Fibroblast of lung (primary cell): ENCODE data around the gene AICDA. TPM values are rescaled to one million over a fixed set of nuclear protein-coding genes. Genes with fewer than 3 reads are reported as not detected.

Experiments used
- DNase-seq, 2 donors: peaks; one replicate each; pipeline versions ENCODE4 v3.0.0 to v3.0.0-alpha.2; 2010; ENCODE audit warnings: low read depth in 2 of 2
- H2AFZ ChIP-seq: 2 replicates; pipeline ENCODE4 v1.5.1; 2012; ENCODE audit warnings: low read length, control low read depth, inconsistent platforms
- H3K27ac ChIP-seq: 2 replicates; pipeline ENCODE4 v1.5.1; 2011; ENCODE audit warnings: low read length, control low read depth; ENCODE audit not compliant: insufficient read depth
- H3K27me3 ChIP-seq: 2 replicates; pipeline ENCODE4 v1.5.1; 2011; ENCODE audit warnings: mild to moderate bottlenecking, low read length; ENCODE audit not compliant: control insufficient read depth, insufficient read depth
- H3K36me3 ChIP-seq: 2 replicates; pipeline ENCODE4 v1.5.1; 2011; ENCODE audit warnings: low read length; ENCODE audit not compliant: control insufficient read depth, insufficient read depth
- H3K4me1 ChIP-seq: 2 replicates; pipeline ENCODE4 v1.5.1; 2011; ENCODE audit warnings: low read length; ENCODE audit not compliant: control insufficient read depth, insufficient read depth; ENCODE audit errors: extremely low read depth
- H3K4me2 ChIP-seq: 2 replicates; pipeline ENCODE4 v1.5.1; 2011; ENCODE audit warnings: low read length, control low read depth; ENCODE audit not compliant: insufficient read depth; ENCODE audit errors: extremely low read depth
- H3K4me3 ChIP-seq, 4 experiments: fragments of 200-600 bp in 1 of 4; sonication (generic) in 1 of 4; replicated peaks in 1 of 4; 2 replicates each; pipeline ENCODE4 v1.5.1; 2011 to 2016; ENCODE audit warnings: low read length in 4 of 4, low read depth in 3 of 4, mild to moderate bottlenecking in 3 of 4, control low read depth in 2 of 4, inconsistent platforms in 1 of 4, mixed read lengths in 1 of 4; ENCODE audit not compliant: insufficient read depth in 1 of 4; ENCODE audit errors: control extremely low read depth in 1 of 4
- H3K79me2 ChIP-seq: 2 replicates; pipeline ENCODE4 v1.5.1; 2012; ENCODE audit warnings: mild to moderate bottlenecking, low read length, inconsistent platforms; ENCODE audit not compliant: control insufficient read depth, insufficient read depth
- H3K9ac ChIP-seq: 2 replicates; pipeline ENCODE4 v1.5.1; 2011; ENCODE audit warnings: mild to moderate bottlenecking, low read length, control low read depth; ENCODE audit not compliant: insufficient read depth
- H3K9me3 ChIP-seq: 2 replicates; pipeline ENCODE4 v1.5.1; 2012; ENCODE audit warnings: low read depth, low read length; ENCODE audit not compliant: control insufficient read depth, insufficient read depth
- H4K20me1 ChIP-seq: 2 replicates; pipeline ENCODE4 v1.5.1; 2011; ENCODE audit warnings: low read length; ENCODE audit not compliant: control insufficient read depth, insufficient read depth; ENCODE audit errors: extremely low read depth
- EZH2 ChIP-seq: IDR thresholded peaks from 2 replicates; pipeline ENCODE4 v1.5.1; 2012; ENCODE audit warnings: low read length, control low read depth, mild to moderate bottlenecking; ENCODE audit errors: missing control alignments
- polyA plus RNA-seq, 2 donors: library from polyadenylated mRNA; depleted of rRNA in 1 of 2; stranded (reverse) in 1 of 2; unstranded in 1 of 2; fragments of >200 nt; gene quantifications; 2 replicates each; pipeline ENCODE4 v1.2.1, GENCODE V29; 2011 to 2012; ENCODE audit warnings: missing spikeins in 1 of 2
- total RNA-seq: library from RNA; depleted of rRNA; stranded (reverse); fragments of >200 nt; gene quantifications from 2 replicates; pipeline ENCODE4 v1.2.1, GENCODE V29; 2014
- TF ChIP-seq, protein P1 (sequence below), 2 donors: IDR thresholded peaks in 1 of 2; conservative IDR thresholded peaks in 1 of 2; 1 replicate in 1 of 2; 2 replicates in 1 of 2; pipeline ENCODE4 v1.5.1; 2011 to 2012; ENCODE audit warnings: low read length in 2 of 2, control low read depth in 1 of 2, inconsistent platforms in 1 of 2, low read depth in 1 of 2, mild to moderate bottlenecking in 1 of 2

AICDA gene
- total and polyA plus RNA-seq, 2 donors (not counting 1 experiment from before 2014, with no cell fraction given), result not detected

DNA sequence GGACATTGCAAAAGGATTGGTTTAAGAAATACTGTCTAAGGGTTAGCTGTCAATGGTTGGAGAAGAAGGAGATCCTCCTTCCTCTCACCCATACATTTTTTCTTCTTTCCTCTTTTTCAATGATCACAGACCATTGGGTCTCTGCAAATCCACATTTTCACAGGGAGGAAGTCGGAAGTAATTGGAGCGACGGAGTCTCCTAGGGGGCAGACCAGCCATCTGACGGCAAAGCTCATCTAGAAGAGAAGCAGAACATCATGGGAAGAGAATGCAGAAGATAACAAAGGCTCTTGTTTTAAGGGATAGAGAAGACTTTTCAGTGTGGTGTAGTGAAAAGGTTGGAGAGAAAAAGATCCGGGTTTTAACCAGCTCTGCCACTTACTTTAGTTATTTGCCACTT, 35.3 kb upstream of the AICDA start:
- H3K79me2 ChIP-seq, result no peaks in the 10 kb centered on the region

DNA sequence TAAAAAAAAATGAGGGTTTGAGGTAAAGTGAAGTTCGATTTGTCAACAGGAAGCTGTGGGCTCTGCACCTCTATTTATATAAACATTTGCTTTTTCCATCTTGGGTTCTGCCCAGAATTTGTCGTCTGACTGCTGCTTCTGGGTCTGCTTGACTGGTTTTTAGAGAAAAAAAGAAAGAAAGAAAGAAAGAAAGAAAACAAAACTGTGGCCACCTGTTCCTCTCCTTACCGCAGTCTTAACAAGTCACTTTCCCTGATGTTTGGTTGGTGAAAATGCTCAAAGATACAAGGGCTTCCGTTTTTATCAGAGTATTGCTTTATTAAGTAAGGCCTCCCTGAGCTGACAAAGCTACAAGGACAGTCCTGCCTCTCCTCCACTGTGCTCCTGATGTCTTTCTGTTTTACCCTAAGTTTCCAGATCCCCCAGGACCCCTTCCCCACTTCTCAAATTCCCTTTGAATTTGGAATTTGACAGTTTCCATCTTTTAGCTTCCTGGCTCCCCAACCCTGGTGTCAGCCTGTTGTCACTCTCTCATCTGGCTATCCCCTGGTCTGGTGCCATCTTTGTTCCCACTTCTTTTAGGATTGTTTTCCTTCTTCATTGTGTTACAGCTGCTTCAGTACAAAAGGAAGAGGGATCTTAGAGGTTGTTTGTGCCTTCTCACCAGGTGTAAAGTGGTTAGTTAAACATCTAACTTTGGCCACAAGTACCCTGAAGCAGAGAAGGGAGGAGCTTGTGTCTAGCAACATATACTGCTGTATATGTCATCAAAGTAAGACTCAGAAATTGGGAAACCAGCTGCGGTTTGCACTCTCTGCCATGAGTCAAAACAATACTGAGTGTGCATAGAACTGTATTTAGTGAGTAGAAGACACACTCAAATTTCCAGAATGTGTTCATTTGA, 31.9 kb upstream of the AICDA start:
- Histone ChIP-seq H3K27ac (no peak overlapping the region), H4K20me1 (no peaks in the 10 kb centered on the region), H3K4me1 (no peaks in the 10 kb centered on the region), H3K9me3 (no peaks in the 10 kb centered on the region), H3K36me3 (no peaks in the 10 kb centered on the region), H3K27me3 (no peaks in the 10 kb centered on the region), H3K79me2 (no peaks in the 10 kb centered on the region), H2AFZ (no peak overlapping the region), H3K4me3 (no peak overlapping the region), H3K4me2 (no peak overlapping the region), H3K9ac (no peak overlapping the region)
- peak in 1 of 2 donors; percentile 2 for DNase-seq
- TF ChIP-seq, protein P1, sequence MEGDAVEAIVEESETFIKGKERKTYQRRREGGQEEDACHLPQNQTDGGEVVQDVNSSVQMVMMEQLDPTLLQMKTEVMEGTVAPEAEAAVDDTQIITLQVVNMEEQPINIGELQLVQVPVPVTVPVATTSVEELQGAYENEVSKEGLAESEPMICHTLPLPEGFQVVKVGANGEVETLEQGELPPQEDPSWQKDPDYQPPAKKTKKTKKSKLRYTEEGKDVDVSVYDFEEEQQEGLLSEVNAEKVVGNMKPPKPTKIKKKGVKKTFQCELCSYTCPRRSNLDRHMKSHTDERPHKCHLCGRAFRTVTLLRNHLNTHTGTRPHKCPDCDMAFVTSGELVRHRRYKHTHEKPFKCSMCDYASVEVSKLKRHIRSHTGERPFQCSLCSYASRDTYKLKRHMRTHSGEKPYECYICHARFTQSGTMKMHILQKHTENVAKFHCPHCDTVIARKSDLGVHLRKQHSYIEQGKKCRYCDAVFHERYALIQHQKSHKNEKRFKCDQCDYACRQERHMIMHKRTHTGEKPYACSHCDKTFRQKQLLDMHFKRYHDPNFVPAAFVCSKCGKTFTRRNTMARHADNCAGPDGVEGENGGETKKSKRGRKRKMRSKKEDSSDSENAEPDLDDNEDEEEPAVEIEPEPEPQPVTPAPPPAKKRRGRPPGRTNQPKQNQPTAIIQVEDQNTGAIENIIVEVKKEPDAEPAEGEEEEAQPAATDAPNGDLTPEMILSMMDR (conservative IDR thresholded peaks at IDR 0.05 in 1 of 2, IDR thresholded peaks at IDR 0.05 in 1 of 2; ENCODE audit: low read depth in 1 of 2, low read length in 2 of 2), result no peak
- no peak for TF ChIP-seq EZH2

More for the DNA sequence above, 35.3 kb upstream of the AICDA start:
- TF ChIP-seq EZH2, result no peak
- TF ChIP-seq, protein P1 (conservative IDR thresholded peaks at IDR 0.05 in 1 of 2, IDR thresholded peaks at IDR 0.05 in 1 of 2; ENCODE audit: low read depth in 1 of 2, low read length in 2 of 2), result no peak
- no peaks in the 10 kb centered on the region for H3K27me3 ChIP-seq
- no peaks in the 10 kb centered on the region for H3K36me3 ChIP-seq
- H3K27ac ChIP-seq, result no peak overlapping the region
- H2AFZ ChIP-seq, result no peak overlapping the region
- DNase-seq, result no peak
- H3K4me3 ChIP-seq, result no peak overlapping the region
- no peak overlapping the region for H3K9ac ChIP-seq
- no peaks in the 10 kb centered on the region for H3K4me1 ChIP-seq
- H4K20me1 ChIP-seq, result no peaks in the 10 kb centered on the region
- H3K4me2 ChIP-seq, result no peak overlapping the region
- H3K9me3 ChIP-seq, result no peaks in the 10 kb centered on the region

DNA sequence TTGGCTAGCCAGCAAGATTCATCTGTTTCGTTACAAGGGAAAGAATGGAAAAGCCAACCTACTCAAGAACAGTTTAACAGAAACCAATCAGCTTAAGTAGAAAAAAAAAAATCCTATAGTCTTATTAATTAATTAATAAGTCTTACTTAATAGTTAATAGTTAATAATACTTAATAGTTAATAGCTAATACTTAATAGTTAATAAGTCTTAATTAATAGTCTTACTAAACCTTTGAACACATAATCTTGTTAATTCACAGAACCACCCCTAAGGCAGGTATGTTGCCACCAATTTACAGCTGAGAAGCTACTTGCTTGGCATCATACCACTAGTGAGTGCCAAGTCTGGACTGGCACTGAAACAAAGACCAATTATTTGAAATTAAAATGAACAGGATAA, 30.1 kb upstream of the AICDA start:
- no peak for DNase-seq
- no peaks in the 10 kb centered on the region for H3K4me1 ChIP-seq
- H3K79me2 ChIP-seq, result no peaks in the 10 kb centered on the region
- no peaks in the 10 kb centered on the region for H4K20me1 ChIP-seq
- no peak overlapping the region for H2AFZ ChIP-seq
- H3K9ac ChIP-seq, result no peak overlapping the region
- no peak overlapping the region for H3K4me3 ChIP-seq
- no peaks in the 10 kb centered on the region for H3K27me3 ChIP-seq
- H3K27ac ChIP-seq, result no peak overlapping the region
- H3K36me3 ChIP-seq, result no peaks in the 10 kb centered on the region
- H3K9me3 ChIP-seq, result no peaks in the 10 kb centered on the region
- TF ChIP-seq, protein P1 (conservative IDR thresholded peaks at IDR 0.05 in 1 of 2, IDR thresholded peaks at IDR 0.05 in 1 of 2; ENCODE audit: low read depth in 1 of 2, low read length in 2 of 2), result no peak
- TF ChIP-seq EZH2, result no peak
- no peak overlapping the region for H3K4me2 ChIP-seq
